HG02970 (cell line): Measurements from ENCODE around the gene LITAF.

Experiments
- ATAC-seq: cut with Tn5 transposase; IDR thresholded peaks from one replicate; pipeline ENCODE4 v1.9.1; 2021; ENCODE audit warnings: mild to moderate bottlenecking, moderate library complexity, moderate number of reproducible peaks; ENCODE audit not compliant: unreplicated experiment, low FRiP score

The LITAF gene

DNA sequence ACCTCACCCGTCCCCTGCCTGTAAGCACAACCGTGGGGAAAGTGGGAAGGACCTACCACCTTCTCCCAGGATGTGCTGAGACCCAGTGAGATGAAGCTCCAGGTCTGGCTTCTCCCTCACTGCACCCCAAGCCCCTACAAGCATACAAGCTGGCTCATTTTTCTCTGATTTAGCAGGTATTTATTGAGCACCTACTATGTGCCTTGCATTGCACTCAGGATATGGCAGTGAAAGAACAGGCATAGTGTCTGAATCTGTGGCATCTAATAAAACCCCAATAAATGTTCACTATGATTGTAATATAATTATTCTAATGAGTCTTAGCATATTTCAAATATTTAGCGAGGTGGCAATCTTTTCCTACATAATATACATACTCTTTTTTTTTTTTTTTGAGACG lies 84.5 kb downstream of the LITAF start:
- no peak for ATAC-seq

- no peak for ATAC-seq
Observed at GRCh38 chr16:11501632-11502031, 85.1 kb downstream of the LITAF start.

DNA sequence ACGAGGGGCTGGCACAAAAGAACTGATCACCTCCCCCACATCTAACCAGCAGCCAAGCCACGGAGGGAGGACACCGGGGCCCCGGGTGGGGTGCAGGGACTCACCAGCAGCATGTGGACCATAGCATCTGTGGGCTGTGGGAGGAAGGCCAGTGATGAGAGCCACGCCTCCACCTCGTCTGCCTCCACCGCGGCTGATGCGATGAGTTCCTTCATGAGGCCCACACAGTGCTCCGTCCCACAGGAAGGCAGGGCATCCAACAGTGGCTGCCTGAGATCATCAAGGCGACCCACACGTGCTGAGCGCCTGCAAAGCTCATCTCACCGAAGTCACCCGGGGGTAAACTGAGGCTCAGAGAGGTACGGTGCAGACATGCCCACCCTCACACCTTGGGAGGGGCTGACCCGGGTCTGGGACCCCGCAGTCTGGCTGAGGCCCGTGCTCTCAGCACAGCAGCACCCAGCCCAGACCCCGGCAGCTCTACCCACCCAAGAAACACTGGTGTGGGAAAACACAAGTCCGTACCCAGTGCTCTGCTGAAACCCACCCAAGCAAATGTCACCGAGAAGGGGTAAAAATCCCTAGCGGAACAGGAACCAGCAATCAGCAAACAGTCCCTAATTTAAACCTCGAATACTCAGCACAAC lies 85.9 kb downstream of the LITAF start:
- no peak for ATAC-seq

GRCh38 chr16:11499295-11500089 lies 87.2 kb downstream of the LITAF start:
- no peak for ATAC-seq

- ATAC-seq: no peak
Observed at GRCh38 chr16:11498683-11499082, 88.0 kb downstream of the LITAF start.

DNA sequence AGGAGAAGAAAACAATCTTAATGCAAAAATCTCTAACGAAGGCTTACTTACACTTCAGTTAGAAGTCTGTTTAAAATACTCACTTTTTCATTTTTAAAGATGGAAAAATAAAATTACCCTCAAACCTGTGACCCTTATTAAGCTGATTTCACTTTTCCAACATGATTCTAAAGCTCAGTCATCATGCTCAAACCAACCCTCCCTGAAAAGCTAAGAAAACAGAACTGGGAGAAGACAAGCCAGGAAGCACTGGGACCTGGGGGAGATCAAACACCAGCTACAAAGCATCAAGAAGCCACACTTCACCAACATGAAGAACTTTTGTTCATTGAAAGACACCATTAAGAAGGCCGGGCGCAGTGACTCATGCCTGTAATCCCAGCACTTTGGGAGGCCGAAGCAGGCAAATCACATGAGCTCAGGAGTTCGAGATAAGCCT lies 88.8 kb downstream of the LITAF start:
- ATAC-seq: no peak
